Tibial nerve (tissue), 4 donors: ENCODE measurements around the gene TOR4A. TPM values are rescaled to one million over a fixed set of nuclear protein-coding genes. Genes with fewer than 3 reads are reported as not detected.
"Not testable (repeated sequence)": the region's sequence is repeated elsewhere in the genome, so short reads cannot be mapped to it uniquely, and the experiment has no call there.

ENCODE experiments used
- DNase-seq, 2 donors: peaks; one replicate each; pipeline ENCODE4 v3.0.0-alpha.2; 2019; ENCODE audit warnings: low spot score in 2 of 2
- H3K27ac ChIP-seq, 4 donors: fragments of 200-600 bp; sonication (generic) in 3 of 4; one replicate each; pipeline ENCODE4 v1.5.1; 2017 to 2019; ENCODE audit warnings: mild to moderate bottlenecking in 1 of 4
- H3K27me3 ChIP-seq, 2 donors: fragments of 200-600 bp; sonication (generic) in 1 of 2; one replicate each; pipeline versions ENCODE4 v1.5.1 to v1.6.0; 2017 to 2019
- H3K36me3 ChIP-seq, 3 donors: fragments of 200-600 bp; sonication (generic); one replicate each; pipeline ENCODE4 v1.5.1; 2018 to 2019
- H3K4me1 ChIP-seq, 4 donors: fragments of 200-600 bp; sonication (generic) in 3 of 4; one replicate each; pipeline ENCODE4 v1.5.1; 2017 to 2019
- H3K4me3 ChIP-seq, 4 donors: fragments of 200-600 bp; sonication (generic) in 3 of 4; one replicate each; pipeline ENCODE4 v1.5.1; 2017 to 2019; ENCODE audit warnings: mild to moderate bottlenecking in 1 of 4, moderate library complexity in 1 of 4
- H3K9me3 ChIP-seq, 4 donors: fragments of 200-600 bp; sonication (generic) in 3 of 4; one replicate each; pipeline ENCODE4 v1.5.1; 2017 to 2019
- CTCF ChIP-seq, 5 experiments: fragments of 200-600 bp in 3 of 5; fragments of 450-650 bp in 2 of 5; sonication (generic) in 3 of 5; IDR thresholded peaks; one replicate each; pipeline ENCODE4 v1.5.1; 2016 to 2019; ENCODE audit warnings: antibody characterized with exemption in 5 of 5, mild to moderate bottlenecking in 3 of 5, moderate library complexity in 2 of 5
- EP300 ChIP-seq, 2 donors: sonication (generic); formaldehyde crosslinking; IDR thresholded peaks; one replicate each; pipeline ENCODE4 v1.6.1; 2017; ENCODE audit warnings: antibody characterized with exemption in 2 of 2, mild to moderate bottlenecking in 1 of 2
- POLR2A ChIP-seq, 2 donors: fragments of 450-650 bp; IDR thresholded peaks; one replicate each; pipeline ENCODE4 v1.6.1; 2017; ENCODE audit warnings: antibody characterized with exemption in 2 of 2, mild to moderate bottlenecking in 2 of 2, moderate library complexity in 2 of 2
- WGBS, 2 donors: methylation state at CpG; one replicate each; pipeline ENCODE4 v1.1.5; 2018; 5-methylcytosine and 5-hydroxymethylcytosine counted together
- total RNA-seq, 4 donors: library from RNA; depleted of rRNA; stranded (reverse); fragments of >200 nt; gene quantifications; one replicate each; pipeline ENCODE4 v1.1.0, GENCODE V29; 2016

Gene TOR4A
- total RNA-seq, 4 donors from 2014 or later = 3.3 to 11.4 (median 4.3) TPM

- 66 to 71% methylated on average over 26 to 32 of the region's 35 CpGs for WGBS, 2 donors
- Histone ChIP-seq H3K4me3 (peak overlapping the region in 1 of 4 donors; percentile 15), H3K27ac (peak overlapping the region in 2 of 4 donors; percentile 37 to 43), H3K27me3 (peaks cover 0 to 38% of the 10 kb centered on the region in 2 donors), H3K4me1 (peaks cover 0 to 49% (median 23%) of the 10 kb centered on the region in 4 donors), H3K9me3 (no peaks in the 10 kb centered on the region), H3K36me3 (no peaks in the 10 kb centered on the region)
- TF ChIP-seq CTCF (IDR thresholded peaks at IDR 0.05) (no peak), EP300 (IDR thresholded peaks at IDR 0.05) (no peak), POLR2A (IDR thresholded peaks at IDR 0.05) (no peak)
- DNase-seq = no peak
Measured at GRCh38 chr9:137235424-137236237, 41.9 kb upstream of the TOR4A start.

GRCh38 chr9:137236238-137236935 lies 41.1 kb upstream of the TOR4A start:
- peak in 1 of 2 donors; percentile 18 for TF ChIP-seq POLR2A (IDR thresholded peaks at IDR 0.05)
- peak in 1 of 2 donors; percentile 13 for TF ChIP-seq EP300 (IDR thresholded peaks at IDR 0.05)
- TF ChIP-seq CTCF (IDR thresholded peaks at IDR 0.05) = peak; percentile 97 to 99 (median 98)
- H3K4me1 ChIP-seq = peaks cover 0 to 49% (median 23%) of the 10 kb centered on the region in 4 donors
- no peaks in the 10 kb centered on the region for H3K36me3 ChIP-seq
- WGBS, 2 donors = 7 to 15% methylated on average over 11 to 23 of the region's 31 CpGs
- peak overlapping the region in 2 of 4 donors; percentile 15 to 27 for H3K4me3 ChIP-seq
- no peaks in the 10 kb centered on the region for H3K9me3 ChIP-seq
- peak overlapping the region in 2 of 4 donors; percentile 37 to 43 for H3K27ac ChIP-seq
- H3K27me3 ChIP-seq = peaks cover 0 to 31% of the 10 kb centered on the region in 2 donors
- DNase-seq = peak; percentile 68 to 72

GRCh38 chr9:137236936-137237421 lies 40.5 kb upstream of the TOR4A start:
- Histone ChIP-seq H3K4me1 (peaks cover 0 to 53% (median 27%) of the 10 kb centered on the region in 4 donors), H3K27me3 (peaks cover 0 to 25% of the 10 kb centered on the region in 2 donors), H3K4me3 (no peak overlapping the region), H3K36me3 (no peaks in the 10 kb centered on the region), H3K27ac (peak overlapping the region in 2 of 4 donors; percentile 37 to 43), H3K9me3 (no peaks in the 10 kb centered on the region)
- 32 to 55% methylated on average over 7 to 8 of the region's 11 CpGs for WGBS, 2 donors
- TF ChIP-seq EP300 (IDR thresholded peaks at IDR 0.05) = no peak
- no peak for TF ChIP-seq CTCF (IDR thresholded peaks at IDR 0.05)
- TF ChIP-seq POLR2A (IDR thresholded peaks at IDR 0.05) = no peak
- DNase-seq = no peak

GRCh38 chr9:137237759-137238726 lies 39.5 kb upstream of the TOR4A start:
- Histone ChIP-seq H3K9me3 (no peaks in the 10 kb centered on the region), H3K36me3 (peaks cover 0 to 11% (median 9%) of the 10 kb centered on the region in 3 donors), H3K4me3 (no peak overlapping the region), H3K27me3 (peaks cover 0 to 14% of the 10 kb centered on the region in 2 donors), H3K27ac (peak overlapping the region in 1 of 4 donors; percentile 43), H3K4me1 (peaks cover 0 to 63% (median 37%) of the 10 kb centered on the region in 4 donors)
- 54 to 68% methylated on average over 9 to 13 of the region's 13 CpGs for WGBS, 2 donors
- no peak for DNase-seq
- TF ChIP-seq EP300 (IDR thresholded peaks at IDR 0.05) = no peak
- no peak for TF ChIP-seq CTCF (IDR thresholded peaks at IDR 0.05)
- no peak for TF ChIP-seq POLR2A (IDR thresholded peaks at IDR 0.05)

GRCh38 chr9:137239541-137240200 lies 37.9 kb upstream of the TOR4A start:
- Histone ChIP-seq H3K4me3 (peak overlapping the region; percentile 45 to 90 (median 70)), H3K36me3 (peaks cover 0 to 20% (median 10%) of the 10 kb centered on the region in 3 donors), H3K4me1 (peaks cover 0 to 80% (median 39%) of the 10 kb centered on the region in 4 donors), H3K27ac (peak overlapping the region; percentile 56 to 97 (median 92))
- whole genome bisulfite sequencing, 2 donors = 44 to 46% methylated on average over 26 to 27 of the region's 27 CpGs
- DNase-seq, H3K9me3 ChIP-seq, H3K27me3 ChIP-seq: not testable (repeated sequence)
